GM23338 (cell line): ENCODE results near the gene ZDHHC5. TPM values are rescaled to one million over a fixed set of nuclear protein-coding genes. Genes with fewer than 3 reads are reported as not detected.

Source experiments
- ATAC-seq: fragments of 200-7000 bp; cut with Tn5 transposase; 3 replicates; pipeline ENCODE4 v1.9.1; 2020
- DNase-seq: peaks from one replicate; pipeline ENCODE4 v3.0.0-alpha.2; 2015; ENCODE audit warnings: low spot score
- H2AFZ ChIP-seq: fragments of 200-600 bp; sonication (generic); 2 replicates; pipeline ENCODE4 v1.8.0; 2016; ENCODE audit warnings: antibody characterized with exemption, mild to moderate bottlenecking, moderate library complexity
- H3F3A ChIP-seq: fragments of 200-600 bp; sonication (generic); replicated peaks from 2 replicates; pipeline ENCODE4 v1.8.0; 2017; ENCODE audit warnings: antibody characterized with exemption, mixed run types, low read depth
- H3K27ac ChIP-seq: fragments of 200-600 bp; sonication (generic); 2 replicates; pipeline ENCODE4 v1.6.1; 2016; ENCODE audit warnings: low read depth
- H3K27me3 ChIP-seq: fragments of 200-600 bp; sonication (generic); 2 replicates; pipeline ENCODE4 v1.8.0; 2016; ENCODE audit warnings: mild to moderate bottlenecking, mixed run types, moderate library complexity; ENCODE audit not compliant: insufficient read depth
- H3K36me3 ChIP-seq: fragments of 200-600 bp; sonication (generic); 2 replicates; pipeline ENCODE4 v1.8.0; 2016; ENCODE audit warnings: mild to moderate bottlenecking; ENCODE audit not compliant: insufficient read depth
- H3K4me1 ChIP-seq: fragments of 200-600 bp; sonication (generic); 2 replicates; pipeline ENCODE4 v1.8.0; 2016; ENCODE audit warnings: mild to moderate bottlenecking, moderate library complexity; ENCODE audit not compliant: insufficient read depth
- H3K4me2 ChIP-seq: fragments of 200-600 bp; sonication (generic); 2 replicates; pipeline ENCODE4 v1.7.1; 2017; ENCODE audit warnings: mixed run types
- H3K4me3 ChIP-seq: fragments of 200-600 bp; sonication (generic); 2 replicates; pipeline ENCODE4 v1.6.1; 2016; ENCODE audit warnings: mixed run types
- H3K79me2 ChIP-seq: fragments of 200-600 bp; sonication (generic); replicated peaks from 2 replicates; pipeline ENCODE4 v1.8.0; 2017; ENCODE audit warnings: mild to moderate bottlenecking; ENCODE audit not compliant: insufficient read depth
- H3K9me2 ChIP-seq: fragments of 200-600 bp; sonication (generic); 2 replicates; pipeline ENCODE4 v1.8.0; 2017; ENCODE audit not compliant: insufficient read depth
- H4K20me1 ChIP-seq: fragments of 200-600 bp; sonication (generic); replicated peaks from 2 replicates; pipeline ENCODE4 v1.8.0; 2017; ENCODE audit warnings: mild to moderate bottlenecking; ENCODE audit not compliant: insufficient read depth
- H3K27ac Mint-ChIP-seq: 2 replicates; pipeline ENCODE4 v1.8.0; 2020; ENCODE audit warnings: inconsistent platforms, mild to moderate bottlenecking, moderate library complexity, mixed read lengths
- H3K27me3 Mint-ChIP-seq: 3 replicates; pipeline ENCODE4 v1.8.0; 2022; ENCODE audit warnings: low read depth, mild to moderate bottlenecking, moderate library complexity, mixed read lengths, inconsistent platforms; ENCODE audit not compliant: insufficient read depth, poor library complexity
- H3K36me3 Mint-ChIP-seq: 3 replicates; pipeline ENCODE4 v1.8.0; 2021; ENCODE audit warnings: low read depth, mild to moderate bottlenecking, inconsistent platforms, moderate library complexity, mixed read lengths
- H3K4me1 Mint-ChIP-seq: 3 replicates; pipeline ENCODE4 v1.8.0; 2020; ENCODE audit warnings: mild to moderate bottlenecking, inconsistent platforms, mixed read lengths
- H3K4me3 Mint-ChIP-seq: 3 replicates; pipeline ENCODE4 v1.8.0; 2021; ENCODE audit warnings: moderate library complexity, mild to moderate bottlenecking, inconsistent platforms, mixed read lengths
- H3K9me3 Mint-ChIP-seq: 3 replicates; pipeline ENCODE4 v1.8.0; 2020; ENCODE audit warnings: moderate library complexity, mild to moderate bottlenecking, inconsistent platforms, mixed read lengths
- CREB1 ChIP-seq: fragments of 250-450 bp; sonication (Bioruptor Pico); IDR thresholded peaks from 2 replicates; pipeline ENCODE4 v1.5.0; 2020; ENCODE audit warnings: low read depth, mild to moderate bottlenecking, moderate library complexity
- CTCF ChIP-seq, 2 experiments: fragments of 200-600 bp in 1 of 2; sonication (generic) in 1 of 2; conservative IDR thresholded peaks; 2 replicates each; pipeline versions ENCODE4 v1.5.1 to v1.6.1; 2016 to 2017; ENCODE audit warnings: antibody characterized with exemption in 2 of 2, low read depth in 2 of 2, mild to moderate bottlenecking in 2 of 2, moderate library complexity in 1 of 2
- EZH2phosphoT487 ChIP-seq: fragments of 200-600 bp; sonication (generic); IDR thresholded peaks from one replicate; pipeline ENCODE4 v1.8.1; 2018; ENCODE audit warnings: antibody characterized with exemption; ENCODE audit not compliant: unreplicated experiment
- JUNB ChIP-seq: IDR thresholded peaks from one replicate; pipeline ENCODE4 v1.6.1; 2016; ENCODE audit warnings: antibody characterized with exemption; ENCODE audit not compliant: unreplicated experiment
- POLR2AphosphoS5 ChIP-seq: IDR thresholded peaks from 2 replicates; pipeline ENCODE4 v1.6.1; 2016; ENCODE audit warnings: antibody characterized with exemption, low read depth
- REST ChIP-seq: IDR thresholded peaks from one replicate; pipeline ENCODE4 v1.6.1; 2018; ENCODE audit warnings: antibody characterized with exemption; ENCODE audit not compliant: unreplicated experiment
- STAT1 ChIP-seq: IDR thresholded peaks from one replicate; pipeline ENCODE4 v1.6.1; 2016; ENCODE audit warnings: antibody characterized with exemption; ENCODE audit not compliant: unreplicated experiment
- ZNF114 ChIP-seq: fragments of 250-450 bp; sonication (Bioruptor Pico); IDR thresholded peaks from 2 replicates; pipeline ENCODE4 v1.5.0; 2020; ENCODE audit warnings: mild to moderate bottlenecking, moderate library complexity
- ZNF331 ChIP-seq: fragments of 250-450 bp; sonication (Bioruptor Pico); IDR thresholded peaks from 2 replicates; pipeline ENCODE4 v1.5.0; 2020; ENCODE audit warnings: low read depth, mild to moderate bottlenecking, moderate library complexity
- polyA plus RNA-seq: library from polyadenylated mRNA; unstranded; fragments of >200 nt; fragmentation: Nextera tagmentation; extraction: Ambion mirVana; gene quantifications from 2 replicates; pipeline ENCODE4 v1.2.1, GENCODE V29; 2016
- total RNA-seq: library from RNA; depleted of rRNA; stranded (reverse); fragments of >200 nt; shearing (Covaris generic); gene quantifications from 2 replicates; pipeline ENCODE4 v1.2.3, GENCODE V29; 2014

The ZDHHC5 gene
- total and polyA plus RNA-seq, 2 experiments from 2014 or later = 16.9 to 42.3 TPM

- Histone ChIP-seq H3K79me2 (peaks cover 25% of the 10 kb centered on the region), H3K4me2 (peak overlapping the region; percentile 98), H3K27me3 (peaks cover 6% of the 10 kb centered on the region), H4K20me1 (peaks cover 43% of the 10 kb centered on the region), H3K27ac (peak overlapping the region; percentile 93), H3K4me1 (peaks cover 82% of the 10 kb centered on the region), H3K9me2 (peaks cover 5% of the 10 kb centered on the region), H2AFZ (no peak overlapping the region), H3F3A (peaks cover 79% of the 10 kb centered on the region), H3K36me3 (peaks cover 11% of the 10 kb centered on the region; the same call in 1 of the 2 replicates), H3K4me3 (peak overlapping the region; percentile 73)
- peak overlapping the region; percentile 73; the same call in 2 of the 3 replicates for H3K4me3 Mint-ChIP-seq
- peaks cover 13% of the 10 kb centered on the region for H3K9me3 Mint-ChIP-seq
- TF ChIP-seq POLR2AphosphoS5 (peak; percentile 84), EZH2phosphoT487 (no peak), CTCF (conservative IDR thresholded peaks at IDR 0.05; ENCODE audit: low read depth in 2 of 2) (no peak)
- ATAC-seq (peak; percentile 0; the same call in 1 of the 3 replicates), DNase-seq (peak; percentile 32)
- H3K27me3 Mint-ChIP-seq = peaks cover 57% of the 10 kb centered on the region
- H3K4me1 Mint-ChIP-seq = peaks cover 93% of the 10 kb centered on the region
- H3K36me3 Mint-ChIP-seq = peaks cover 33% of the 10 kb centered on the region
- peak overlapping the region; percentile 41 for H3K27ac Mint-ChIP-seq
These were observed 22.2 kb upstream of the ZDHHC5 start for GRCh38 chr11:57645689-57646085.

- Mint-ChIP-seq H3K27ac (peak overlapping the region; percentile 65; the same call in 1 of the 2 replicates), H3K27me3 (peaks cover 59% of the 10 kb centered on the region), H3K4me3 (peak overlapping the region; percentile 73), H3K4me1 (peaks cover 93% of the 10 kb centered on the region), H3K36me3 (peaks cover 27% of the 10 kb centered on the region), H3K9me3 (peaks cover 13% of the 10 kb centered on the region)
- peak overlapping the region; percentile 98 for H3K4me2 ChIP-seq
- DNase-seq (no peak), ATAC-seq (no peak)
- no peak for TF ChIP-seq JUNB
- TF ChIP-seq EZH2phosphoT487 = no peak
- no peak for TF ChIP-seq CREB1 (CRISPR knock-in tag)
- no peak for TF ChIP-seq ZNF331 (CRISPR knock-in tag)
- TF ChIP-seq POLR2AphosphoS5 = no peak
- peak; percentile 27 for TF ChIP-seq STAT1
- TF ChIP-seq ZNF114 (CRISPR knock-in tag) = no peak
- no peak for TF ChIP-seq REST
- H3F3A ChIP-seq = peaks cover 74% of the 10 kb centered on the region
- H3K27ac ChIP-seq = peak overlapping the region; percentile 93
- peak overlapping the region; percentile 73 for H3K4me3 ChIP-seq
- peaks cover 19% of the 10 kb centered on the region for H3K79me2 ChIP-seq
- no peak overlapping the region for H2AFZ ChIP-seq
- H4K20me1 ChIP-seq = peaks cover 37% of the 10 kb centered on the region
- peaks cover 6% of the 10 kb centered on the region for H3K9me2 ChIP-seq
- H3K27me3 ChIP-seq = peaks cover 12% of the 10 kb centered on the region
- peaks cover 9% of the 10 kb centered on the region; the same call in 1 of the 2 replicates for H3K36me3 ChIP-seq
- H3K4me1 ChIP-seq = peaks cover 82% of the 10 kb centered on the region
These were observed 21.6 kb upstream of the ZDHHC5 start for GRCh38 chr11:57646194-57646798.
